Fibroblast of the aortic adventitia (primary cell): ENCODE measurements around the gene TOMM34. TPM values are rescaled to one million over a fixed set of nuclear protein-coding genes. Genes with fewer than 3 reads are reported as not detected.

ENCODE experiments used
- DNase-seq: peaks from one replicate; pipeline ENCODE4 v3.0.0-alpha.2; 2010; ENCODE audit warnings: low read depth
- H3K4me3 ChIP-seq: 2 replicates; pipeline ENCODE4 v1.5.1; 2011; ENCODE audit warnings: low read depth, mild to moderate bottlenecking, control low read depth, low read length, moderate library complexity
- total RNA-seq: library from RNA; depleted of rRNA; stranded (reverse); fragments of >200 nt; gene quantifications from 2 replicates; pipeline ENCODE4 v1.2.3, GENCODE V29; 2012; ENCODE audit warnings: low replicate concordance
- TF ChIP-seq, protein P1 (sequence below): IDR thresholded peaks from 2 replicates; pipeline ENCODE4 v1.5.1; 2011; ENCODE audit warnings: mild to moderate bottlenecking, low read length, control low read depth, inconsistent platforms; ENCODE audit not compliant: insufficient read depth

TOMM34 gene
- total RNA-seq, 1 donor: 29.3 TPM

DNA sequence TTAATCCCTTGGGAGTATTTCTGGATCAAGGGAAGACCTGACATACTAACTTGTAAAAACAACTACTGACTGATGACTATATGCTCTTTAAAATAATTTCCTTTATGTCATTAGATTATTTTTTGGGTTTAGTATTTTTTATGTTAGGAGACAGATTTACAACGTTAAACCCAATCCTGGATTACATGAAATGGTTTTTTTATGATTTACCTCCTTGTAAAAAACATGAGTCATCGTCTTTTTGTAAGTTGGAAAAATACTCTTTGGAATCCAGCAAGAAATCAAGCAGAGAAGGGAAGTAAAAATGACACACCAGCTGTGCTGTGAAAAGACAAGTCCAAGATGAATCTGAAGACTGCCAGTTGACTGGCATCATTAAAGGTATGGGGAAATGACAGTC is 12.9 kb upstream of the TOMM34 start:
- TF ChIP-seq, protein P1, sequence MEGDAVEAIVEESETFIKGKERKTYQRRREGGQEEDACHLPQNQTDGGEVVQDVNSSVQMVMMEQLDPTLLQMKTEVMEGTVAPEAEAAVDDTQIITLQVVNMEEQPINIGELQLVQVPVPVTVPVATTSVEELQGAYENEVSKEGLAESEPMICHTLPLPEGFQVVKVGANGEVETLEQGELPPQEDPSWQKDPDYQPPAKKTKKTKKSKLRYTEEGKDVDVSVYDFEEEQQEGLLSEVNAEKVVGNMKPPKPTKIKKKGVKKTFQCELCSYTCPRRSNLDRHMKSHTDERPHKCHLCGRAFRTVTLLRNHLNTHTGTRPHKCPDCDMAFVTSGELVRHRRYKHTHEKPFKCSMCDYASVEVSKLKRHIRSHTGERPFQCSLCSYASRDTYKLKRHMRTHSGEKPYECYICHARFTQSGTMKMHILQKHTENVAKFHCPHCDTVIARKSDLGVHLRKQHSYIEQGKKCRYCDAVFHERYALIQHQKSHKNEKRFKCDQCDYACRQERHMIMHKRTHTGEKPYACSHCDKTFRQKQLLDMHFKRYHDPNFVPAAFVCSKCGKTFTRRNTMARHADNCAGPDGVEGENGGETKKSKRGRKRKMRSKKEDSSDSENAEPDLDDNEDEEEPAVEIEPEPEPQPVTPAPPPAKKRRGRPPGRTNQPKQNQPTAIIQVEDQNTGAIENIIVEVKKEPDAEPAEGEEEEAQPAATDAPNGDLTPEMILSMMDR: no peak
- no peak for DNase-seq

DNA sequence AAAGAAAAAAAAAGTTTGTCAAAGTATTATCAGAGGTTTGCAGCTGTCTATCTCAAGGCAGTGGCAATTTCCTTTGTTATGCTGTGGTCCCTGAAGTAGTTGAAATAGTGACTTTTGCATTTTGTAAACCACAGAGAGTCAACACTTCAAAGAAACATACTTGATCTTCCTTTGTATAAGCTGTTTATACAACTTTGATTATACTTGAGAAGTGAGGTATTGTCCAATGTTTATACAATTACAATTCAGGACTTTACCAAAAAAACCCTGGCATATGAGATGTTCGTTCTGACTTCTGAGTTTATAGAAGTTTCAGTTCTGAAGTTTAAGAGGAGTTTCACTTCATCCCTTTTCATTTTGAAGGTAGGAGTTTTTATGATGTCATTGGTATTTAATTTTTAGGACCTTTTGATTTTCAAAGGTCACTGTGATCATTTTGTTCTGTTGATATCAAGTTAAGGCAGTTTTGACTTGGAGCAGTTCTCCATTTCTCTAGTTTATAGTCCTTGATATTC is 10.1 kb upstream of the TOMM34 start:
- H3K4me3 ChIP-seq: no peak overlapping the region
- no peak for DNase-seq
- TF ChIP-seq, protein P1: no peak

More for the DNA sequence above, 12.9 kb upstream of the TOMM34 start:
- H3K4me3 ChIP-seq: no peak overlapping the region

DNA sequence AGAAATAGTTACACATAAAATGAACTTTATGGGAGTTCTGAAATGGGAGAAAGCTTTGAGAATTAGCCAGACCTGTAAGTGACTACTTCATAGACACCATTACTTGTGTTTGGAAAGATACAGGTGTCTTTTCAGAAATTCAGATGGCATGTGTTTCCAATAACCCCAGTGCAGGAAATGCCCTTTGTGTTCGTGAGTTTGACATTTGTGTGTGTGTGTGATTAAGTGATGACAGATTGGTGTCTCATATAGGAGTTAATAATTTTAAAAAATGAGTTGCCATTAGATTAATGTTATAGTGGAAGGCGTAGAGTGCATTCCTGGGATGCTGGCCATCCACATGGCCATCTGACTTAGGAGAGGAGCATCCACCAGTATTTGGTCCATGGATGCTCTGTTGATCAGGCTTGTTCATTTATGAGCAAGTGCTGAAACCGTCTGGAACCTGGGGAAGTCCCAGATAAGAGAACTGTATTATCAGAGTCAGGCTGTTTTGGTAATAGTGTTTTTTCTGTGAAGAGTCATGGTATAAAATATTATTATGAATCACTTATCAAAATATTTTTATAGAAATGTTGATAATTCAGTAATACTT is 9.2 kb upstream of the TOMM34 start:
- H3K4me3 ChIP-seq: no peak overlapping the region
- TF ChIP-seq, protein P1: no peak

GRCh38 chr20:44967207-44967807 is 7.1 kb upstream of the TOMM34 start:
- TF ChIP-seq, protein P1: no peak
- DNase-seq: peak; percentile 4

More for the DNA sequence above, 9.2 kb upstream of the TOMM34 start:
- no peak for DNase-seq

DNA sequence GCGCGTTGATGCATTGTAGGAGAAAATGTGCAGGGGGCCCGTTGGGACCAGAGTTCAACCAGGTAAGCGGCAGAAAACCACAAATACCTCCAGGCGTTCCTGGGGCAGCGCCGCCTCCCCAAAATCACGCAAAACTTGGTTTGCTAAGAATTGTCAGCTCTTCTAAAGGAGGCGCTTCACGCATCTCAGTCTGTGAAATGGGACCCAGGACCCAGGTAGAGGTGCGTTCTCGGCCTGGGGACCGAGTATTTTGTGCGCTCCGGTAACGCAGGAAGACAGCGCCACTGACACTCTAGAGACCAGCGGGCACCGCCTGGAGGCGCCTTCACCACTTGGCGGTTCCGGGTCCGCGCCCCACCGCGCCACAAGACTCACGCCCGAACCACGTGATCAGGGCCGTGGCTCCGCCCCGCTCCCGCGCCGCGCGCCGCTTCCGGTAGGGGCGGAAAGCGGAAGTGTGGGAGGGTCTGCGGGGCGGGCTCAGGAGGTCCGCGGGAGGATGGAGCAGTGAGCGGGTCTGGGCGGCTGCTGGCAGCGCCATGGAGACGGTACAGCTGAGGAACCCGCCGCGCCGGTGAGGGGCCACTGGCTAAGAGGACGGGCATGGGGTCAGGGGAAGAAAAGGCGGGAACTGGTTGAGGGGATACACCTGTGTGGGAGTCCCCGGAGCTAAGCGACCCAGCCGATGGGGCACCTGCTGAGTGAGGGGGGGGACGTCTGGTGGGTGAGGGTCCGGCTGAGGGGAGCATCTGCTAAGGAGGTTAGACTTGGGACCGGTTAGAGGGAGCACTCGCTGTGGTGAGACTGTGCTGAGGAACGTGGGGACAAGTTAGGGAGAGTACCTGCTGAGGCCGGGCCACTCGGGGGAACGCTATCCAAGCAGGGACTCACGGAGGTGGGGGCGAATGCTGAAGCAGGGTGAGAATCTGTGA is 6.1 kb upstream of the TOMM34 start, which contains the start of gene STK4:
Gene STK4 (plus strand): TSS at position 483 of the 932 bp plus-strand sequence. CDS start 57 bp downstream, at position 540.
- peak; percentile 84 for DNase-seq
- peak within 1 kb of the TSS; percentile 96 for H3K4me3 ChIP-seq
- TF ChIP-seq, protein P1: peak; percentile 47

More at GRCh38 chr20:44967207-44967807, 7.1 kb upstream of the TOMM34 start:
- H3K4me3 ChIP-seq: peak overlapping the region; percentile 96

GRCh38 chr20:44965651-44966029 is 5.4 kb upstream of the TOMM34 start:
- H3K4me3 ChIP-seq: peak overlapping the region; percentile 96
- DNase-seq: no peak
- TF ChIP-seq, protein P1: no peak
